Fibroblast of pulmonary artery (primary cell): ENCODE measurements around the gene TPM2.

Source experiments
- DNase-seq: peaks from one replicate; pipeline ENCODE4 v3.0.0-alpha.2; 2010; ENCODE audit warnings: low read depth
- H3K4me3 ChIP-seq: replicated peaks from 2 replicates; pipeline ENCODE4 v1.5.1; 2011; ENCODE audit warnings: low read depth, mild to moderate bottlenecking, control low read depth, low read length, moderate library complexity
- CTCF ChIP-seq: IDR thresholded peaks from 2 replicates; pipeline ENCODE4 v1.5.1; 2011; ENCODE audit warnings: mild to moderate bottlenecking, control low read depth, low read length, inconsistent platforms; ENCODE audit errors: missing control alignments

Gene TPM2

GRCh38 chr9:35712762-35713400 is 23.2 kb upstream of the TPM2 start:
- no peak for TF ChIP-seq CTCF
- H3K4me3 ChIP-seq: no peak overlapping the region
- no peak for DNase-seq

GRCh38 chr9:35711501-35712428 is 22.0 kb upstream of the TPM2 start:
- H3K4me3 ChIP-seq: no peak overlapping the region
- no peak for DNase-seq
- TF ChIP-seq CTCF: no peak

- H3K4me3 ChIP-seq: no peak overlapping the region
- TF ChIP-seq CTCF: no peak
- no peak for DNase-seq
Measured at GRCh38 chr9:35710818-35711500, 21.2 kb upstream of the TPM2 start.

GRCh38 chr9:35708146-35708545 is 18.4 kb upstream of the TPM2 start:
- DNase-seq: no peak
- H3K4me3 ChIP-seq: no peak overlapping the region
- TF ChIP-seq CTCF: no peak

GRCh38 chr9:35706951-35707350 is 17.2 kb upstream of the TPM2 start:
- no peak for DNase-seq
- no peak for TF ChIP-seq CTCF
- H3K4me3 ChIP-seq: no peak overlapping the region

- H3K4me3 ChIP-seq: no peak overlapping the region
- no peak for TF ChIP-seq CTCF
- no peak for DNase-seq
Measured at GRCh38 chr9:35705836-35706430, 16.2 kb upstream of the TPM2 start.
